SK-N-SH (cell line): Measurements from ENCODE around the gene WHRN. TPM values are rescaled to one million over a fixed set of nuclear protein-coding genes. Genes with fewer than 3 reads are reported as not detected.

Experiments
- CTCF ChIA-PET: fragments of 300-600, 350-600 bp; formaldehyde crosslinking; extraction: SDS; loops from one replicate; lab custom pipeline; 2021; lab: Yijun Ruan, JAX
- POLR2A ChIA-PET: fragments of 350-600 bp; sonication (Branson Sonifier 250); formaldehyde crosslinking; extraction: SDS; loops from one replicate; lab custom pipeline; 2020; ENCODE audit warnings: antibody characterized with exemption, inconsistent platforms; lab: Yijun Ruan, JAX
- DNase-seq: peaks from one replicate; pipeline ENCODE4 v3.0.0; 2012
- H2AFZ ChIP-seq: fragments of 200-600 bp; sonication (generic); 2 replicates; pipeline ENCODE4 v1.8.1; 2016; ENCODE audit warnings: antibody characterized with exemption, mild to moderate bottlenecking, low read depth
- H3F3A ChIP-seq: fragments of 200-600 bp; sonication (generic); replicated peaks from 2 replicates; pipeline ENCODE3; 2016; ENCODE audit warnings: antibody characterized with exemption, mild to moderate bottlenecking; ENCODE audit not compliant: insufficient read depth
- H3K27ac ChIP-seq, 2 experiments: fragments of 200-500 bp in 1 of 2; fragments of 200-600 bp in 1 of 2; sonication (Bioruptor generic) in 1 of 2; sonication (generic), shearing (Covaris generic) in 1 of 2; 2 replicates each; pipeline versions ENCODE4 v1.5.1 to v1.6.1; 2014 to 2016; ENCODE audit warnings: low read depth in 2 of 2, inconsistent platforms in 1 of 2, low read length in 1 of 2, mild to moderate bottlenecking in 1 of 2, mixed read lengths in 1 of 2
- H3K27me3 ChIP-seq: fragments of 200-600 bp; sonication (generic), shearing (Covaris generic); 2 replicates; pipeline ENCODE4 v1.6.1; 2016; ENCODE audit warnings: mixed run types; ENCODE audit not compliant: insufficient read depth
- H3K36me3 ChIP-seq, 2 experiments: fragments of 200-500 bp in 1 of 2; fragments of 200-600 bp in 1 of 2; sonication (Bioruptor generic) in 1 of 2; sonication (generic) in 1 of 2; replicated peaks in 1 of 2; 2 replicates each; pipeline versions ENCODE3 to v1.5.1; 2014 to 2016; ENCODE audit warnings: low read length in 1 of 2, mild to moderate bottlenecking in 1 of 2; ENCODE audit not compliant: insufficient read depth in 2 of 2, control insufficient read depth in 1 of 2
- H3K4me1 ChIP-seq, 2 experiments: fragments of 200-500 bp in 1 of 2; fragments of 200-600 bp in 1 of 2; sonication (Bioruptor generic) in 1 of 2; sonication (generic), shearing (Covaris generic) in 1 of 2; 2 replicates each; pipeline versions ENCODE4 v1.5.1 to v1.6.1; 2014 to 2016; ENCODE audit warnings: low read depth in 1 of 2, low read length in 1 of 2, mixed run types in 1 of 2; ENCODE audit not compliant: insufficient read depth in 2 of 2, control insufficient read depth in 1 of 2
- H3K4me2 ChIP-seq: fragments of 200-600 bp; sonication (generic), shearing (Covaris generic); 2 replicates; pipeline ENCODE4 v1.6.1; 2017; ENCODE audit warnings: mixed run types
- H3K4me3 ChIP-seq, 2 experiments: fragments of 200-500 bp in 1 of 2; fragments of 200-600 bp in 1 of 2; sonication (Bioruptor generic) in 1 of 2; sonication (generic), shearing (Covaris generic) in 1 of 2; 2 replicates each; pipeline versions ENCODE4 v1.5.1 to v1.8.1; 2014 to 2016; ENCODE audit warnings: low read depth in 2 of 2, inconsistent platforms in 1 of 2, low read length in 1 of 2, mild to moderate bottlenecking in 1 of 2, mixed read lengths in 1 of 2, moderate library complexity in 1 of 2
- H3K79me2 ChIP-seq: fragments of 200-600 bp; sonication (generic); 2 replicates; pipeline ENCODE4 v1.8.1; 2017; ENCODE audit warnings: mild to moderate bottlenecking; ENCODE audit not compliant: insufficient read depth
- H3K9ac ChIP-seq: fragments of 200-600 bp; sonication (generic); 2 replicates; pipeline ENCODE4 v1.6.1; 2017; ENCODE audit warnings: mixed run types
- H3K9me2 ChIP-seq: fragments of 200-600 bp; sonication (generic); 2 replicates; pipeline ENCODE4 v1.6.1; 2017; ENCODE audit warnings: mixed run types
- H3K9me3 ChIP-seq: fragments of 200-600 bp; sonication (generic); 2 replicates; pipeline ENCODE4 v1.6.1; 2017; ENCODE audit warnings: mixed run types, mild to moderate bottlenecking, moderate library complexity
- H4K20me1 ChIP-seq: fragments of 200-600 bp; sonication (generic); 2 replicates; pipeline ENCODE4 v1.6.1; 2017; ENCODE audit warnings: mild to moderate bottlenecking, mixed run types; ENCODE audit not compliant: insufficient read depth
- CTCF ChIP-seq: fragments of 200-600 bp; sonication (generic); IDR thresholded peaks from 2 replicates; pipeline ENCODE4 v1.6.1; 2017; ENCODE audit warnings: antibody characterized with exemption, mild to moderate bottlenecking, moderate library complexity
- EZH2phosphoT487 ChIP-seq: fragments of 200-600 bp; sonication (generic); IDR thresholded peaks from 2 replicates; pipeline ENCODE4 v1.6.1; 2017; ENCODE audit warnings: low read depth, mixed run types, mild to moderate bottlenecking, antibody characterized with exemption, moderate library complexity, borderline replicate concordance
- GABPA ChIP-seq: IDR thresholded peaks from 2 replicates; pipeline ENCODE4 v1.4.0; 2012; ENCODE audit warnings: low read depth, mild to moderate bottlenecking
- GATA2 ChIP-seq: sonication (generic); formaldehyde crosslinking; IDR thresholded peaks from 2 replicates; pipeline ENCODE4 v1.5.0; 2020; ENCODE audit warnings: mild to moderate bottlenecking, missing genetic modification reagents
- JUND ChIP-seq: IDR thresholded peaks from 2 replicates; pipeline ENCODE4 v1.4.0; 2012
- MAX ChIP-seq: IDR thresholded peaks from 2 replicates; pipeline ENCODE4 v1.4.0; 2012; ENCODE audit warnings: low read depth
- MXI1 ChIP-seq: IDR thresholded peaks from 2 replicates; pipeline ENCODE4 v1.6.1; 2012; ENCODE audit warnings: mild to moderate bottlenecking, low read depth, low read length, improper control_type of control experiment
- PBX3 ChIP-seq: IDR thresholded peaks from 2 replicates; pipeline ENCODE4; 2012
- RCOR1 ChIP-seq: fragments of 150-350 bp; IDR thresholded peaks from 2 replicates; pipeline ENCODE4 v1.6.1; 2017; ENCODE audit warnings: antibody characterized with exemption, low read length
- RXRA ChIP-seq: IDR thresholded peaks from 2 replicates; pipeline ENCODE4 v1.4.0; 2012; ENCODE audit warnings: low read depth, mild to moderate bottlenecking, borderline replicate concordance
- SIN3A ChIP-seq: IDR thresholded peaks from 2 replicates; pipeline ENCODE4 v1.6.1; 2012; ENCODE audit warnings: low read depth, mild to moderate bottlenecking, low read length, moderate library complexity, borderline replicate concordance
- SMC3 ChIP-seq: IDR thresholded peaks from 2 replicates; pipeline ENCODE4 v1.6.1; 2012; ENCODE audit warnings: low read depth, low read length, improper control_type of control experiment
- USF2 ChIP-seq: fragments of 150-350 bp; IDR thresholded peaks from 2 replicates; pipeline ENCODE4 v1.6.1; 2017; ENCODE audit warnings: antibody characterized with exemption, low read length, low read depth, borderline replicate concordance
- YY1 ChIP-seq: IDR thresholded peaks from 2 replicates; pipeline ENCODE4 v1.4.0; 2012; ENCODE audit warnings: low read depth, mild to moderate bottlenecking
- WGBS: methylation state at CpG from one replicate; pipeline ENCODE4 v1.1.6; 2017; ENCODE audit warnings: low lambda C conversion rate; 5-methylcytosine and 5-hydroxymethylcytosine counted together
- polyA plus RNA-seq, 3 experiments: library from polyadenylated mRNA; depleted of rRNA; stranded (reverse); fragments of >200 nt; gene quantifications; 2 replicates each; pipeline ENCODE4 v1.2.3, GENCODE V29; 2012

Gene WHRN
- polyA plus RNA-seq, 1 of the 3 experiments (the other 2 are of a cell fraction): 4.6 TPM

- TF ChIP-seq SIN3A: no peak
- TF ChIP-seq PBX3: peak; percentile 79
- no peak for TF ChIP-seq EZH2phosphoT487
- no peak for TF ChIP-seq JUND
- peak; percentile 28; the same call in 1 of the 2 replicates for TF ChIP-seq MXI1
- no peak for TF ChIP-seq GABPA
- TF ChIP-seq RXRA: no peak
These were observed 107.2 kb downstream of the WHRN start (continued) for GRCh38 chr9:114397848-114398605.

- Histone ChIP-seq H4K20me1 (no peaks in the 10 kb centered on the region), H3K4me1 (peaks cover 0 to 22% of the 10 kb centered on the region in 2 experiments; a peak in 1 of 4 replicates), H3K4me3 (peak overlapping the region; percentile 72 to 76), H3K9ac (peak overlapping the region; percentile 71; the same call in 1 of the 2 replicates), H3K27ac (no peak overlapping the region), H3K9me3 (no peaks in the 10 kb centered on the region), H3K79me2 (no peaks in the 10 kb centered on the region), H3F3A (peaks cover 12% of the 10 kb centered on the region), H3K36me3 (no peaks in the 10 kb centered on the region), H2AFZ (peak overlapping the region; percentile 94; the same call in 1 of the 2 replicates), H3K4me2 (peak overlapping the region; percentile 97), H3K27me3 (no peaks in the 10 kb centered on the region), H3K9me2 (no peaks in the 10 kb centered on the region)
- POLR2A ChIA-PET: no interaction called here
- no peak for DNase-seq
- no peak for TF ChIP-seq SMC3
- TF ChIP-seq USF2: no peak
- TF ChIP-seq CTCF: no peak
- TF ChIP-seq RCOR1: peak; percentile 44
- no peak for TF ChIP-seq YY1
- TF ChIP-seq MAX: no peak
- TF ChIP-seq GATA2 (CRISPR knock-in tag): no peak
- CTCF ChIA-PET: interaction anchor here (1.1 to 3.6 kb wide), 4 partner anchors 9 to 264 kb away, joined by 4 to 22 read pairs (median 4); partner anchors contain the start of gene AKNA
- WGBS: 51% methylated on average over 8 of the region's 14 CpGs
These were observed 107.9 kb downstream of the WHRN start for GRCh38 chr9:114397219-114397847.
